GM10248 (cell line): ENCODE data around the gene MAK.

Source experiments
- CTCF ChIA-PET: fragments of 300-600 bp; sonication (Branson Sonifier 250); formaldehyde crosslinking; extraction: SDS; loops from one replicate; lab custom pipeline; 2021; ENCODE audit warnings: antibody characterized with exemption; lab: Yijun Ruan, JAX
- POLR2A ChIA-PET: fragments of 350-650 bp; sonication (Branson Sonifier 250); formaldehyde crosslinking; extraction: SDS; loops from one replicate; lab custom pipeline; 2020; ENCODE audit warnings: antibody characterized with exemption; lab: Yijun Ruan, JAX
- DNase-seq: peaks from one replicate; pipeline ENCODE4 v3.0.0; 2012; ENCODE audit errors: extremely low spot score
- TF ChIP-seq, protein P1 (sequence below): IDR thresholded peaks from 2 replicates; pipeline ENCODE4 v1.5.1; 2012; ENCODE audit warnings: mild to moderate bottlenecking, low read depth; ENCODE audit errors: extremely low read depth, missing control alignments, control extremely low read depth

MAK gene

DNA sequence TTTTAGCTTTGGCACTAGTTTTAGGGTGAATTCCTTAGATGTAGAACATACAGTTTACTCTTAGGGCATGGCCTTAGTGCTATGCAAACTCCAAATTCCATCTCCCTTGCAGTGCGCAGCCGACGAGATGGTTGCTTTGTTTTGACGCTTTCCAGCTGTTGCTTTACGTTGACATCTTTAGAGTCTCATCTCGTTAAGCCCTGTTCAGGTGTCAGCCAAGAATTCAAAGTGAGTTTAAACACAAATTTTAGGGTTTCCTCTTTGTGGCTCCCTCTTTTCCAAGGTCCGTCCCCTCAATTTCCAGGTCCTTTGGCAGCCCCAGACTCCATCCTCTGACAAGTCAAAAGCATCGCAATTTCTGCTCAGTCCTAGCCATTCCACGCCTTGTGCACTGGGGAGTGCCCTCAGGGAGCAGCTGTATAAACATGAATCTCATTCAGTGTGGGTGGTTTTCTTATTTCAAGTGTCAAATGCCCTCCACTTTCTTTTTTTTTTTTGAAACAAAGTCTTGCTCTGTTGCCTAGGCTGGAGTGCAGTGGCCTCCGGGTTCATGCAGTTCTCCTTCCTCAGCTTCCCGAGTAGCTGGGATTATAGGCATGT is 14.1 kb upstream of the MAK start:
- TF ChIP-seq, protein P1, sequence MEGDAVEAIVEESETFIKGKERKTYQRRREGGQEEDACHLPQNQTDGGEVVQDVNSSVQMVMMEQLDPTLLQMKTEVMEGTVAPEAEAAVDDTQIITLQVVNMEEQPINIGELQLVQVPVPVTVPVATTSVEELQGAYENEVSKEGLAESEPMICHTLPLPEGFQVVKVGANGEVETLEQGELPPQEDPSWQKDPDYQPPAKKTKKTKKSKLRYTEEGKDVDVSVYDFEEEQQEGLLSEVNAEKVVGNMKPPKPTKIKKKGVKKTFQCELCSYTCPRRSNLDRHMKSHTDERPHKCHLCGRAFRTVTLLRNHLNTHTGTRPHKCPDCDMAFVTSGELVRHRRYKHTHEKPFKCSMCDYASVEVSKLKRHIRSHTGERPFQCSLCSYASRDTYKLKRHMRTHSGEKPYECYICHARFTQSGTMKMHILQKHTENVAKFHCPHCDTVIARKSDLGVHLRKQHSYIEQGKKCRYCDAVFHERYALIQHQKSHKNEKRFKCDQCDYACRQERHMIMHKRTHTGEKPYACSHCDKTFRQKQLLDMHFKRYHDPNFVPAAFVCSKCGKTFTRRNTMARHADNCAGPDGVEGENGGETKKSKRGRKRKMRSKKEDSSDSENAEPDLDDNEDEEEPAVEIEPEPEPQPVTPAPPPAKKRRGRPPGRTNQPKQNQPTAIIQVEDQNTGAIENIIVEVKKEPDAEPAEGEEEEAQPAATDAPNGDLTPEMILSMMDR, result no peak
- CTCF ChIA-PET, result no interaction called here
- no peak for DNase-seq
- POLR2A ChIA-PET, result no interaction called here

DNA sequence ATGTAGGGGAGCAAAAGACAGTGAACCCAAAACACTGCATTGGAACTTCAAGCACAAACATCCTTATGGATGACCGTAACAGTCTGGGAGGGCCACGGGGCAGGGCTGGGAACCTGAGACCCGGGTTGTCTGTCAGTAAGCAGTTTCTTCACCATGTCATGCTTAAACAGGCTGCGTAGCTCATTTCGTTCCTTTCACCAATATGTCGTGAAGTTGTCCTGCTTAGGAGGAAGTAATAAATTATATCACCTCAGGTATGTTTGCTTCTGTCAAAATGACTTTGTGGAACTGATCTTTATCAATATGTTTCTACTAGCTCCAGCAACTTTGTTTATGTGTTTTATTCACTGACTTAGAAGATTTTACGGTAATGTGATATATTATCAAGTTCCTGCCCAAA is 12.4 kb upstream of the MAK start:
- no peak for DNase-seq
- ChIA-PET POLR2A (no interaction called here), CTCF (interaction anchor here (0.7 to 1.8 kb wide), 2 partner anchors 20 to 646 kb away, joined by 4 to 5 read pairs; no protein-coding TSS in a partner anchor)
- TF ChIP-seq, protein P1, result no peak

DNA sequence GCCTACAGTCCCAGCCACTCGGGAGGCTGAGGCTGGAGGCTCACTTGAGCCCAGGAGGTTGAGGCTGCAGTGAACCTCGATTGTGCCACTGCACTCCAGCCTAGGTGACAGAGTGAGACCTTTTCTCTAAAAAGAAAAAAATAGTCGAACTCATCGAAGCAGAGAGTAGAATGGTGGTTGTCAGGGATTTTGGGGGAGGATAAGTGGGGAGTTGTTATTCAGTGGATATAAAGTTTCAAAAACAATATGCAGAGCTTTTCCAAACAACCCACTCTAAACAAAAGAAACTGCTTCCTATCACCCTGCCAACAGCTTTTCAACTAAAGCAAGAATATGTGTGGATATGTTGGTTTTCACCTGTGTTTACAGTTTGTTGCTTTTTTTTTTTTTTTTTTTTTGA is 11.6 kb upstream of the MAK start:
- TF ChIP-seq, protein P1, result no peak
- no peak for DNase-seq
- POLR2A ChIA-PET, result no interaction called here
- CTCF ChIA-PET, result interaction anchor here (0.7 kb wide), 1 partner anchor 647 kb away, joined by 4 read pairs; no protein-coding TSS in a partner anchor

DNA sequence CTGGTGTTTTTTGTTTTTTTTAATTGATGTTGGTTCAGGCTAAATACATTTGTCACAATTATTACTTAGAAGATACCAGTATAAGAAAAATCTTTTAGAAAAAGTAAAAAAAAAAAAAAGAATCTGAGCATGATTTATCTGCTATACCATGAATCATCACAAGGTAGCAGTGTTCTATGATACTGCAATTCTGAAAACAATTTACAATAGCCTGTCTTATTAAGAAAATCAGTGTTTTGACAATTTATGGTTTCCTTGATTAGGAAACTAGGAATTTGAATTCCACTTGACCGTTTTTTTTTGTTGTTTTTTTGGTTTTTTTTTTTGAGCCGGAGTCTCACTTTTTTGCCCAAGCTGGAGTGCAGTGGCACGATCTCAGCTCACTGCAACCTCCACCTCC is 9.3 kb upstream of the MAK start:
- POLR2A ChIA-PET, result no interaction called here
- no peak for DNase-seq
- CTCF ChIA-PET, result interaction anchor here (1.3 to 1.4 kb wide), 2 partner anchors 11 to 217 kb away, joined by 4 read pairs; no protein-coding TSS in a partner anchor
- TF ChIP-seq, protein P1, result peak; percentile 27

DNA sequence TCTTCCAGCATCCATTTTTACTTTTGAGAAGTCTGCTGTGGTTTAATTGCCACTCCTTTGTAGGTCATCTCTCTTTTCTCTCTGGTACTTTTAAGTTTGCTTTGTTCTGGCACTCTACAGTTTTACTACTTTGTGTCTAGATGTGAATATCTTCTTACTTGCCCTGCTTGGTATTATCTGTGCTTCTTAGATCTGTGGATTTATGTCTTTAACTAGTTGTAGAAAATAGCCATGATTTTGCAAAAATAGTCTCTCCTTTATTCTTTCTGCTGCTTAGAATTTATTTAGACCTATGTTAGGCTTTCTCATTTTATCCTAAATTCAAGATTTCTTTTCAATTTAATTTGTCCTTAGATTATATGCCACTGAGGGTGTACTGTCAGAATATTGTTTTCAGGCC is 5.2 kb upstream of the MAK start:
- ChIA-PET CTCF (no interaction called here), POLR2A (no interaction called here)
- TF ChIP-seq, protein P1, result no peak
- no peak for DNase-seq

DNA sequence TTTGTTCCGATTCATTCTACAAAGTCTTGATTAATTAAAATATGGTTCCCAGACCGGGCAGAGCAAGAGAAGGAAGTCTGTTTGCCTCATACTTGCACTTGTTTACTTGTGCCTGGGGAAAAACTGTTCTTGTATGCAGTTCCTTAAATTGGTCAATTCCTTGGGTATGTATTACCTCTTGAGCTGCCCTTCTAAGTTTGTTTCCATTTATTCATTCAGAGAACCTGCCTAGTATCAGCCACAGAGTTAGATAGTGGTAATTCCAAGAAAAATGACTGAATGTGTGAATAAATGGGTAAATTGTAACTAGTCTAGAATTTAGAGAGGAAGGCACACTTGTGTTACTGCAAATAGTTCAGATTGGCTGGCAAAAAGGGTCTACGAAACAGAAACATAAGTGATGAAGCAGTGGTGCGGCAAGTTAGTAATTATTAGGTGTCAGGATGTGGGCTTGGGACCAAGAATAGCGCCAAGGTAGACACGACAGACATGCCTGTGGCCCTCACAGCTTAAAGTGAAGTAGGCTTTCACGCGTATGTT is 525 bp upstream of the MAK start:
- POLR2A ChIA-PET, result no interaction called here

More for the DNA sequence above, 525 bp upstream of the MAK start:
- DNase-seq, result peak; percentile 70
- TF ChIP-seq, protein P1, result no peak
- CTCF ChIA-PET, result interaction anchor here (0.8 to 1.5 kb wide), 3 partner anchors 18 to 374 kb away, joined by 3 read pairs; no protein-coding TSS in a partner anchor
